ENCODE measurements around the gene OR7A10. TPM values are rescaled to one million over a fixed set of nuclear protein-coding genes. Genes with fewer than 3 reads are reported as not detected.
"Not testable (repeated sequence)": the region's sequence is repeated elsewhere in the genome, so short reads cannot be mapped to it uniquely, and the experiment has no call there.

OR7A10 gene
- total RNA-seq, 1 donor from 2014 or later = not detected

GRCh38 chr19:14795078-14795721 lies 53.5 kb downstream of the OR7A10 start:
- no peak for DNase-seq (ENCODE audit: low spot score)

GRCh38 chr19:14792250-14792649 lies 56.5 kb downstream of the OR7A10 start:
- DNase-seq (ENCODE audit: low spot score) = not testable (repeated sequence)

Other genes with a start within 250 kb of the OR7A10 start
- gene ADGRE3, start 174.1 kb downstream of the OR7A10 start, total RNA-seq (ENCODE audit: insufficient read depth, low replicate concordance) = not detected
- gene ZNF333, start 158.9 kb downstream of the OR7A10 start, total RNA-seq (ENCODE audit: insufficient read depth, low replicate concordance) = 19.3 TPM
- gene ADGRE2, start 70.4 kb downstream of the OR7A10 start, total RNA-seq (ENCODE audit: insufficient read depth, low replicate concordance) = 3.9 TPM
- 9.1 TPM for gene OR7A5, start 13.7 kb downstream of the OR7A10 start, total RNA-seq (ENCODE audit: insufficient read depth, low replicate concordance)
- gene OR7C1, start 13.7 kb downstream of the OR7A10 start, total RNA-seq (ENCODE audit: insufficient read depth, low replicate concordance) = 6.3 TPM
- 3.9 TPM for gene OR7A17, start 37.2 kb upstream of the OR7A10 start, total RNA-seq (ENCODE audit: insufficient read depth, low replicate concordance)
- gene OR7C2, start 92.6 kb upstream of the OR7A10 start, total RNA-seq (ENCODE audit: insufficient read depth, low replicate concordance) = not detected
- gene SLC1A6, start 130.9 kb upstream of the OR7A10 start, total RNA-seq (ENCODE audit: insufficient read depth, low replicate concordance) = 6.7 TPM
- 0.48 TPM for gene CASP14, start 200.6 kb upstream of the OR7A10 start, total RNA-seq (ENCODE audit: insufficient read depth, low replicate concordance)
- 0.96 TPM for gene OR1I1, start 233.3 kb upstream of the OR7A10 start, total RNA-seq (ENCODE audit: insufficient read depth, low replicate concordance)